Bone marrow (tissue), 2 donors: ENCODE data around the gene NRARP.

ENCODE experiments used
- DNase-seq, 2 donors: peaks; one replicate each; lab custom pipeline; 2025; lab: John Stamatoyannopoulos, UW

Gene NRARP

GRCh38 chr9:137277329-137278041, 24.6 kb downstream of the NRARP start, which contains the start of gene TOR4A:
TSS of gene TOR4A (plus strand) at chr9:137277726. CDS start at chr9:137278690, 964 bp downstream.
- DNase-seq = peak; percentile 31 to 57

DNA sequence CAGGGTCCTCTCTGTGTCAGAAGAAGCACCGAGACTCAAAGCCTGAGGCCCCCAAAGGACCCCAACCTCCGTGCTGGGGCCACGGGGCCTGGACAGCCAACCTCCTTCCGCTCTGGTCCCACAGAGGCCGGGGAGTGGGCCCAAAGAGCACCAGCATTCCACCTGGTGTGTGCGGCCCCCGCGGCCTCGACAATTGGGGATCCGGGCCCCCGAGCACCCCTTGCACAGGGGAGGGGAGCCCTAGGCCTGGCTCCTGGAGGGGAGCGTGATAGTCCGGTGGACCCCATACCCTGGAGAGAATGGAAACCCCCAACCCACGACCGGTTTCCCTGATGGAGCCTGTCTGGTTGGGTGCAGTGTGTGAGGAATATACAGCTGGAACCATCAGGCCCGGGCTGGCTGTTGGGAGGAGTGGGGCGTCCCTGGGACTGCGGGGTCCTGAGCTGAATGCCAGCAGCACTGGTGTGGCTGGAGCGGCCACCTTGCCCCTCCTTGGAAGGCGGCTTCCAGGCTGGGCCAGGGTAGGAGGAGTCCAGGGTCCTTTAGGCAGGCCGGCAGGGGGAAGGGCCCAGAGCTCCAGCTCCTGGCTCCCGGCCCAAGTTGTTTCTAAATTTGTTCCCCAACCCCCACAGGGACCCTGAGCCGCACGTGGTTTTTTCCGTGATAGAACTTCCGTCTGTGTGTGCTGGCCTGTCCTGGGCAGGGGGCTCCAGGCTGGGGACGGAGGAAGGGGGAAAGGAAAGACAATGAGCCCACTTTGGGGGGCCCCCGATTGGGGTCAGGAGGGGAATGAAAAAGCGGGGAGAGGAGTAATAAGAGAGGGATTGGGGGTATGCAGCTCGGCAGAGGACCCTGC, 25.4 kb downstream of the NRARP start:
- peak in 1 of 2 donors; percentile 45 for DNase-seq

- no peak for DNase-seq
Measured at GRCh38 chr9:137275588-137276472, 26.2 kb downstream of the NRARP start.

- no peak for DNase-seq
Measured at GRCh38 chr9:137275203-137275587, 26.9 kb downstream of the NRARP start.

- no peak for DNase-seq
Measured at GRCh38 chr9:137273611-137274320, 28.3 kb downstream of the NRARP start.

DNA sequence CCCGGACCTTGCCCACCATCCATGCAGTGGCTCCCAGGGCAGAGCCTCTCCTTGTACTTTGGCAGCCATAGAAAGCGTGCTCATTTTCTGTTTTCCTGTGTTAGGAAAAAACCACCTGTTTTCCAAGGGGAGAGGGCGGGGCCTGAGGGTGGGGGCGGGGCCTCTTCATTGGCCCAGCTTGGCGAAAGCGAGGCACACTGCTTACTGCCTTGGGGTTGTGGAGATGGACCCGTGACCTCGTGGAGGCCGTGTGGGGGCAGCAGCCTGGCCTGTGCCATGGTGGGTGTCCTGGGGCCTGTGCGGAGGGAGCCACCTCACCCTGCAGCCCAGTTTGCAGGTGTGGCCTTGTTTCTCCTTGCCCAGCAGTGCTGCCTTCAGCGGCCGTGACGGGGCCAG, 29.0 kb downstream of the NRARP start:
- no peak for DNase-seq

- DNase-seq = no peak
Measured at GRCh38 chr9:137272241-137273094, 29.6 kb downstream of the NRARP start.

- no peak for DNase-seq
Measured at GRCh38 chr9:137271696-137272076, 30.4 kb downstream of the NRARP start.

DNA sequence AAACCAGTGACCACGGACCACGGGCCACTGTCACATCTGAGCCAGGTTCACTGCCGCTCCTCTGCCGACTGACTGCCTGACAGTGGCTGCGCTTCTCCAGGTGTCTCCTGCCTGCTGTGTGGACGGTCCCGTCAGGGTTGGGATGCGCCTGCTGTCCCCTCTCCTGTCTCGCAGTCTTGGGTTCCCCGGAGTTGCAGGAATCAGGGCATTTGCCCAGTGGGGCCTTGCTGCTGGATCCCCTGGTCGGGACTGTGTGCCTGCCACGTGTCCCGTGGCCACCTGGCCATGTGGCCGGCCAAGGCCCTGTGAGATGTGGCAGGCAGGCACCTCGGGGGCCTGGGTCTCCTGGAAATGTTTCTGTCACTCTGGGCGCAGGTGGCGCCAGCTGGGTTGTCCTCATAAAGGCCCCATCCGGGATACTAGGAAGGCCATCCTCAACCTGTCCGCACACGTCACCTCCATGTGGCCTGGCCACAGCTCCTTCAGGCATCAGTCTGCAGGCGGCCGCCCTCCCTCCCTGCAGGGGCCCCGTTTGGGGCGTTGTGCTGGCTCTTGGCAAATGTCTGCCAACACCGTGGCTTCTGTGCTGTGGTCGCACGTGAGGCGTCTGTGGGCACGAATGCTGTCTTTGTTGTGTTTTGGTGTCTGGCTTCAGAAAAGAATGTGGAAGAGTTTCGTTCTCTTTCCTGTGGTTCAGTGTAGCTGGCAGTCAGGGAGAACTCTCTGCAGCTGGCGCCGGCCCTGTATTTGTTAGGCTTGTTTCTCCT, 31.0 kb downstream of the NRARP start:
- DNase-seq = peak in 1 of 2 donors; percentile 32

GRCh38 chr9:137269231-137269772, 32.8 kb downstream of the NRARP start:
- DNase-seq = no peak

GRCh38 chr9:137268538-137269201, 33.4 kb downstream of the NRARP start:
- no peak for DNase-seq

DNA sequence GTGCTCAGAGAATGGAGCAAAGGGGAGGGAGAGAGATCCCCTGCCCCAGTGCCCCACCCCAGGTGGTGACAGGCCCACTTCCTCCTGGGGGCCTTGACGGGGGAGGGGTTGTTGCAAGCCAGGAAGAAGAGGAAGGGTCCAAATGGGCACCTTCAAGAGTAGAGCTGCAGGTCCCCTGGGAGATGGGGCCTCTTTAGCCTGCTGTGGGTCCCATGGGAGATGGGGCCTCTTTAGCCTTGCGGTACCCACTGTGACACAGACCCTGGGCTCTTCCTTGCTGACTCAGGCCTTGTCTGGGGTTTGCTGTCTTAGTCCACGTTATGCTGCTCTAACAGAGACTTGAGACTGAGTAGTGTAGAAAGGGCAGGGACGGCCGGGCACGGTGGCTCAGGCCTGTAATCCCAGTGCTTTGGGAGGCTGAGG, 34.1 kb downstream of the NRARP start:
- no peak for DNase-seq

- no peak for DNase-seq
Measured at GRCh38 chr9:137266585-137267453, 35.3 kb downstream of the NRARP start.

- DNase-seq = no peak
Measured at GRCh38 chr9:137266162-137266527, 35.9 kb downstream of the NRARP start.

DNA sequence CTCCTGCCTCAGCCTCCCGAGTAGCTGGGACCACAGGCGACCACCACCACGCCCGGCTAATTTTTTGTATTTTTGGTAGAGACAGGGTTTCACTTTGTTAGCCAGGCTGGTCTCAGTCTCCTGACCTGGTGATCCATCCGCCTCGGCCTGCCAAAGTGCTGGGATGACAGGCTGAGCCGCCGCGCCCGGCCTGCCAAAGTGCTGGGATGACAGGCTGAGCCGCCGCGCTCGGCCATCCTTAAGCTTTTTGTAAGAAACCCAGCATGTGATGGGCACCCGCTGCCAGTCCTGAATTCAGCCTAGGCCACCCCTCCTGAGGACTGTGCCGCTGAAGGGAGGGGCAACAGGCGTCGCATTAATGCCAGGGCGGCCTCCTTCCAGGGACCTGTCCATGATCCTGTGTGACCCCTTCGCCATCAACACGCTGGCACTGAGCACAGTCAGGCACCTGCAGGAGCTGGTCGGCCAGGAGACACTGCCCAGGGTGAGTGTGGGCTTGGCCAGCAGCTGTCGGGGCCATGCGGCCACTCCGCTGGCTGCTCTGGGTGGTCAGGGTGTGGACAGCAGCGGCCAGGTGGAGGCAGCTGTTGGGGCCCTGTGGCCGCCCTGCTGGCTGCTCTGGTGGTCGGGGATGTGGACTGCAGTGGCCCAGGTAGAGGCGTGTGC, 36.4 kb downstream of the NRARP start:
- no peak for DNase-seq

- DNase-seq = no peak
Measured at GRCh38 chr9:137264067-137264466, 38.0 kb downstream of the NRARP start.

GRCh38 chr9:137263506-137263905, 38.6 kb downstream of the NRARP start:
- no peak for DNase-seq

- DNase-seq = no peak
Measured at GRCh38 chr9:137262909-137263285, 39.2 kb downstream of the NRARP start.
